ENCODE data around the gene CDK2. TPM values are rescaled to one million over a fixed set of nuclear protein-coding genes. Genes with fewer than 3 reads are reported as not detected.

The CDK2 gene
- total RNA-seq, 2 donors from 2014 or later = 8.8 to 12.5 TPM

GRCh38 chr12:55925870-55926737, 40.5 kb upstream of the CDK2 start:
- intact Hi-C loops (cut with DNase I) = no loop called here
- peaks cover 37% of the 10 kb centered on the region for H3K4me1 ChIP-seq
- TF ChIP-seq POLR2A (IDR thresholded peaks at IDR 0.05) (no peak), CTCF (IDR thresholded peaks at IDR 0.05) (no peak)
- H3K27me3 ChIP-seq = no peaks in the 10 kb centered on the region
- no peaks in the 10 kb centered on the region for H3K9me3 ChIP-seq
- peak overlapping the region in 3 of 4 donors; percentile 94 to 97 (median 96) for H3K27ac ChIP-seq
- ATAC-seq (no peak), DNase-seq (no peak)
- peaks cover 0 to 3% of the 10 kb centered on the region in 2 donors for H3K36me3 ChIP-seq (replicated peaks in 1 of 2; ENCODE audit: insufficient read depth in 1 of 2, low read depth in 2 of 2)
- 6 to 8% methylated on average over 10 of the region's 10 CpGs for WGBS, 2 donors
- H3K4me3 ChIP-seq = peak overlapping the region; percentile 75 to 85

- DNase-seq (peak; percentile 85 to 90 (median 88)), ATAC-seq (peak; percentile 80)
- Histone ChIP-seq H3K36me3 (replicated peaks in 1 of 2; ENCODE audit: insufficient read depth in 1 of 2, low read depth in 2 of 2) (peaks cover 0 to 3% of the 10 kb centered on the region in 2 donors), H3K9me3 (no peaks in the 10 kb centered on the region), H3K4me1 (peaks cover 42% of the 10 kb centered on the region), H3K4me3 (peak overlapping the region; percentile 75 to 85), H3K27me3 (no peaks in the 10 kb centered on the region), H3K27ac (peak overlapping the region; percentile 94 to 97 (median 95))
- TF ChIP-seq POLR2A (IDR thresholded peaks at IDR 0.05) (peak in 2 of 3 donors; percentile 24), CTCF (IDR thresholded peaks at IDR 0.05) (peak; percentile 40 to 79 (median 43))
- intact Hi-C loops (cut with DNase I) = no loop called here
- WGBS, 2 donors = 0% methylated on average over 21 to 42 of the region's 42 CpGs
Observed at GRCh38 chr12:55926738-55927587, 39.7 kb upstream of the CDK2 start.

GRCh38 chr12:55927588-55928502, 38.8 kb upstream of the CDK2 start, which contains the start of gene PYM1:
Gene PYM1 (minus strand): TSS chr12:55927894. CDS start chr12:55927761, 133 bp downstream.
- peak; percentile 48 to 81 (median 79) for TF ChIP-seq POLR2A (IDR thresholded peaks at IDR 0.05)
- no peak for TF ChIP-seq CTCF (IDR thresholded peaks at IDR 0.05)
- WGBS, 2 donors = 3 to 4% methylated on average over 14 to 49 of the region's 49 CpGs
- Histone ChIP-seq H3K27ac (peak within 1 kb of the TSS; percentile 94 to 97 (median 95)), H3K27me3 (no peaks in the 10 kb centered on the region), H3K36me3 (replicated peaks in 1 of 2; ENCODE audit: insufficient read depth in 1 of 2, low read depth in 2 of 2) (no peaks in the 10 kb centered on the region), H3K4me1 (peaks cover 47% of the 10 kb centered on the region), H3K4me3 (peak within 1 kb of the TSS; percentile 75 to 85), H3K9me3 (no peaks in the 10 kb centered on the region)
- intact Hi-C loops (cut with DNase I) = no loop called here
- DNase-seq = peak; percentile 91 to 95 (median 92)
- peak; percentile 67 for ATAC-seq

DNA sequence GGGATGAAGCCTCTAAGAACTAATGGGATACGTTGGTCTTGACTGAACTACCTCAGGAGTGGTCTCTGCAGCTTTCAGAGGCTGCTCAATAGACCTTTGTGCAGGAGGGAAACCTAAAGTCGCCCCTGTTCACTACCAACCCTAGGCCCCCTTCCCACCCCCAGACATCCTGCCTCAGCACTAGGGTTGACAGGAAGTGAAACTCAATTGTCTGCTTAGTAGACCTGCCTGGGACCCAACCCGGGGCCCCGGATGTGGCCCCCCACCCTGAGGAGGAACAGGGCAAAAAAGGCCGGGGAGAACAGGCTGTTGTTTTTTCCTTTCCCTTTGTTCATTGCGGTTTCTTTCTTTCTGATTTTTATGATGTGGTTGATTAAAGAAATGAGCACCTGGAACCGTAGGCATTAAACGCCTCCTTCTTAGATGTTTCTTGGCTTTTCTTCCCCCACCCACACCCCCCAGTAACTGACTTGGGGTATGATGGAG, 37.3 kb upstream of the CDK2 start:
- intact Hi-C loops (cut with DNase I) = no loop called here
- no peaks in the 10 kb centered on the region for H3K36me3 ChIP-seq (replicated peaks in 1 of 2; ENCODE audit: insufficient read depth in 1 of 2, low read depth in 2 of 2)
- WGBS, 2 donors = 53 to 72% methylated on average over 8 of the region's 8 CpGs
- H3K27ac ChIP-seq = peak overlapping the region in 2 of 4 donors; percentile 67 to 97
- no peak overlapping the region for H3K4me3 ChIP-seq
- no peaks in the 10 kb centered on the region for H3K27me3 ChIP-seq
- H3K9me3 ChIP-seq = no peaks in the 10 kb centered on the region
- no peak for ATAC-seq
- TF ChIP-seq CTCF (IDR thresholded peaks at IDR 0.05) = no peak
- no peak for TF ChIP-seq POLR2A (IDR thresholded peaks at IDR 0.05)
- peak in 2 of 4 donors; percentile 11 to 22 for DNase-seq
- H3K4me1 ChIP-seq = peaks cover 58% of the 10 kb centered on the region
